ENCODE results near the gene DYNC1LI2. TPM values are rescaled to one million over a fixed set of nuclear protein-coding genes. Genes with fewer than 3 reads are reported as not detected.

DYNC1LI2 gene
- total RNA-seq, 2 donors from 2014 or later = 77.5 to 97.1 TPM

- ATAC-seq (no peak), DNase-seq (no peak)
- Mint-ChIP-seq H3K27ac (peak overlapping the region; percentile 94), H3K4me3 (peak overlapping the region; percentile 92), H3K4me1 (peaks cover 25% of the 10 kb centered on the region), H3K27me3 (peaks cover 11% of the 10 kb centered on the region), H3K36me3 (ENCODE audit: low read depth) (peaks cover 4% of the 10 kb centered on the region)
- no peaks in the 10 kb centered on the region for H3K9me3 ChIP-seq (ENCODE audit: control insufficient read depth, low read length, poor library complexity, severe bottlenecking)
Measured at GRCh38 chr16:66751992-66752322, 548 bp upstream of the DYNC1LI2 start.

- peaks cover 11% of the 10 kb centered on the region for H3K27me3 Mint-ChIP-seq
- H3K27ac Mint-ChIP-seq = peak overlapping the region; percentile 94
- peaks cover 4% of the 10 kb centered on the region for H3K36me3 Mint-ChIP-seq (ENCODE audit: low read depth)
- H3K4me3 Mint-ChIP-seq = peak overlapping the region; percentile 90
- DNase-seq (peak in 1 of 3 donors; percentile 19), ATAC-seq (no peak)
- peaks cover 30% of the 10 kb centered on the region for H3K4me1 Mint-ChIP-seq
- H3K9me3 ChIP-seq (ENCODE audit: control insufficient read depth, low read length, poor library complexity, severe bottlenecking) = no peaks in the 10 kb centered on the region
Measured at GRCh38 chr16:66751053-66751302, 431 bp downstream of the DYNC1LI2 start.

GRCh38 chr16:66750279-66751052 is 943 bp downstream of the DYNC1LI2 start:
- ATAC-seq (no peak), DNase-seq (no peak)
- Mint-ChIP-seq H3K4me1 (peaks cover 31% of the 10 kb centered on the region), H3K27me3 (peaks cover 11% of the 10 kb centered on the region), H3K27ac (peak overlapping the region; percentile 94), H3K4me3 (peak overlapping the region; percentile 90), H3K36me3 (ENCODE audit: low read depth) (peaks cover 4% of the 10 kb centered on the region)
- H3K9me3 ChIP-seq (ENCODE audit: control insufficient read depth, low read length, poor library complexity, severe bottlenecking) = no peaks in the 10 kb centered on the region

DNA sequence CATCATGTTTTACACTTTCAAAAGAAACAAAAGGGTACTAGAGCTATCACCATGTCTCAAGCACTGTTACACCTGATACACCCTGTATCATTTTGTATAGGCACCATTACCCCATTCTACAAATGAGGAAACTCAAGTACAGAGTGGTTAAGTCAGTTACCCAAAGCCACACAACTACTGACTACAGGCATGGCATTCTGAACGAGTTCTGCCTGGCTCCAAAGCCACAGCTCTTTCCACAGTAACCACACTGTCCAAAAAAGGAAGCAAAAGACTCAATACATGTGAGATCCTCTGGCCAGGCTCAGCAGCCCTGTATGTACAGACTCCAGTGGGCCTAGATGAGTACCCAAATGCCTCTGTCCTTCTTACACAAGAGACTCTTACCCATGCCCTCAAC is 4.7 kb downstream of the DYNC1LI2 start:
- no peak for DNase-seq
- no peak for ATAC-seq
- Mint-ChIP-seq H3K27ac (peak overlapping the region; percentile 6), H3K36me3 (ENCODE audit: low read depth) (peaks cover 4% of the 10 kb centered on the region), H3K4me3 (no peak overlapping the region), H3K27me3 (no peaks in the 10 kb centered on the region), H3K4me1 (peaks cover 34% of the 10 kb centered on the region)
- H3K9me3 ChIP-seq (ENCODE audit: control insufficient read depth, low read length, poor library complexity, severe bottlenecking) = no peaks in the 10 kb centered on the region

DNA sequence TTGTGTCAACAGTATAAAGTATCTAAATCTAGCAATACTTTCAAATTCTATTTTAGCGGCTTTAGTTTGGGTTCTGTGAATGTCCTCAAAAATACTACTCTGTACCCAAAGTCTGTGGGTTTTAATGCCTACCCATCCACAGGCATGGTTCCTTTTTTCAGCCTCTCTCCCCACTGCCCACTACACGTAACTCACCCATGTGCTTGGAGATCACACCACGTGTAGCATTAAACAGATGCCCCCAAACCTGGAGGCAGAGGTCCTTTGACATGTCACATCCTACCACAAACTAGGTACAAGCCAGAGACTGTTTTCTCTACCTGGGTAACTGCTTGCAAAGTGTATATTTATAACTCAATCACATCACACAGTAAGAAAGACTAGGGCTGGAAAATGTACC is 5.4 kb downstream of the DYNC1LI2 start:
- H3K27me3 Mint-ChIP-seq = no peaks in the 10 kb centered on the region
- H3K9me3 ChIP-seq (ENCODE audit: control insufficient read depth, low read length, poor library complexity, severe bottlenecking) = no peaks in the 10 kb centered on the region
- DNase-seq (no peak), ATAC-seq (no peak)
- no peak overlapping the region for H3K27ac Mint-ChIP-seq
- H3K36me3 Mint-ChIP-seq (ENCODE audit: low read depth) = peaks cover 4% of the 10 kb centered on the region
- H3K4me3 Mint-ChIP-seq = no peak overlapping the region
- peaks cover 36% of the 10 kb centered on the region for H3K4me1 Mint-ChIP-seq

DNA sequence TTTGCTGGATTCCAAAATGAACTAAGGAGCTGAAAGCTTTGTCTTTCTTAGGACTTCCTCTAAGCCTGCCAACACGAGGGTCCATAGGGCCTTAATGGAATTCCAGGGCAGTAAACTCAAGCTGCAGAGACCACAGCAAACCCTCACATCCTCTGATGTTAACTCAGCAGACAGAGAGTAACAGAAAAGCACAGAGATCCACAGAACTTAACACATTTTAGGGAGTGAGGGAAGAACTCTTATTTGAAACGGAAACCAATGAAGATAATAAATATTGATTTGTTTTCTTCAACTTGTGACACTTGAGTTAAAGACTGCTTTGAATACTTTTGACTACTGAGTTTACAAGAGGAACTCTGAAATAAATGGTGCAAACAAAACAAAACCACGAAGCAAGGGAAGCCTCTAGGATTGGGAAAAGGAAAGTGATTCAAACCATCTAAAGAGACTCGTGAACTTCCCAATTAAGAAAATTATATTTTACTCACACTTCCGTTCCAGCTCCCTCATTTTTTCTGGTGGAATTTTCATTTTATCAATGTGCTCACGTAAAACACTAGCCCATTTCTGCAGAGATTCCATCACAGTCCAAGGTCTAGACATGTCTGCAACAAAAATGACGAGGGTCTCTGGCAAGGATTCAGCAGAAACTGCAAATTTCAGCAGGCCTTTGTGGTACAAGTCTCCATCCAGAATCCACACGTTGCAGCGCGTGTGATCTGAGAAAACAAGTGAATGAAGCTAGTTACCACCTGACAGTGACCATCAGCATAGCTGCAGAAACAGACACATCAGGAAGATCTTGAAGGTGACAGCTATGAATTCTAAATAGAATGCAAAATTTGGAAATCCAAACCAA is 9.2 kb downstream of the DYNC1LI2 start:
- H3K36me3 Mint-ChIP-seq (ENCODE audit: low read depth) = no peaks in the 10 kb centered on the region
- DNase-seq = no peak

GRCh38 chr16:66741169-66741900 is 10.1 kb downstream of the DYNC1LI2 start:
- Mint-ChIP-seq H3K27me3 (no peaks in the 10 kb centered on the region), H3K36me3 (ENCODE audit: low read depth) (no peaks in the 10 kb centered on the region), H3K27ac (peak overlapping the region; percentile 83), H3K4me1 (peaks cover 23% of the 10 kb centered on the region), H3K4me3 (no peak overlapping the region)
- H3K9me3 ChIP-seq (ENCODE audit: control insufficient read depth, low read length, poor library complexity, severe bottlenecking) = no peaks in the 10 kb centered on the region
- ATAC-seq = no peak
- DNase-seq = no peak

More for the DNA sequence above, 9.2 kb downstream of the DYNC1LI2 start:
- Mint-ChIP-seq H3K27ac (no peak overlapping the region), H3K4me1 (peaks cover 25% of the 10 kb centered on the region), H3K27me3 (no peaks in the 10 kb centered on the region), H3K4me3 (no peak overlapping the region)
- ATAC-seq = no peak
- H3K9me3 ChIP-seq (ENCODE audit: control insufficient read depth, low read length, poor library complexity, severe bottlenecking) = no peaks in the 10 kb centered on the region

- no peak overlapping the region for H3K4me3 Mint-ChIP-seq
- no peaks in the 10 kb centered on the region for H3K27me3 Mint-ChIP-seq
- H3K9me3 ChIP-seq (ENCODE audit: control insufficient read depth, low read length, poor library complexity, severe bottlenecking) = no peaks in the 10 kb centered on the region
- H3K27ac Mint-ChIP-seq = peak overlapping the region; percentile 83
- no peak for DNase-seq
- no peaks in the 10 kb centered on the region for H3K36me3 Mint-ChIP-seq (ENCODE audit: low read depth)
- peaks cover 19% of the 10 kb centered on the region for H3K4me1 Mint-ChIP-seq
- ATAC-seq = no peak
Measured at GRCh38 chr16:66740533-66740932, 10.9 kb downstream of the DYNC1LI2 start.

DNA sequence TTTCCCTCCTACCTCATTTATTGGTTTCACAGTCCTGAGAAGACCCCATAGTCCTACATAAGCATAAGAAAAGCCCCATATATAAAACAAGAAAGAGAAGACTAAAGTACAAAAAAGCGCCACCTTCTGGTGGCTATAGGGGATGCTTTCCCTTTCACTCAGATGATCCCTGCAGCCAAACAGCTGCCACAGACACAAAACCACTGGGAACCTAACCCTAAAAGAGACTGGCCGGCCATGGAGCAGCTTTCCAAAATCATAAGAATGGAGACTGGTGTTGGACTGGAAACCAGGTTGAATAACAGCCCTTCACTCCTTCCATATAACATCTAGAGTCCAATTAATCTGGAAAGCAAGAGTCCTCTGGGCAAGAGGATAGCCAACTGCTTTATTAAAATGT is 11.4 kb downstream of the DYNC1LI2 start:
- DNase-seq (no peak), ATAC-seq (peak; percentile 63)
- peaks cover 19% of the 10 kb centered on the region for H3K4me1 Mint-ChIP-seq
- no peaks in the 10 kb centered on the region for H3K9me3 ChIP-seq (ENCODE audit: control insufficient read depth, low read length, poor library complexity, severe bottlenecking)
- H3K4me3 Mint-ChIP-seq = no peak overlapping the region
- peak overlapping the region; percentile 83 for H3K27ac Mint-ChIP-seq
- no peaks in the 10 kb centered on the region for H3K36me3 Mint-ChIP-seq (ENCODE audit: low read depth)
- H3K27me3 Mint-ChIP-seq = no peaks in the 10 kb centered on the region

DNA sequence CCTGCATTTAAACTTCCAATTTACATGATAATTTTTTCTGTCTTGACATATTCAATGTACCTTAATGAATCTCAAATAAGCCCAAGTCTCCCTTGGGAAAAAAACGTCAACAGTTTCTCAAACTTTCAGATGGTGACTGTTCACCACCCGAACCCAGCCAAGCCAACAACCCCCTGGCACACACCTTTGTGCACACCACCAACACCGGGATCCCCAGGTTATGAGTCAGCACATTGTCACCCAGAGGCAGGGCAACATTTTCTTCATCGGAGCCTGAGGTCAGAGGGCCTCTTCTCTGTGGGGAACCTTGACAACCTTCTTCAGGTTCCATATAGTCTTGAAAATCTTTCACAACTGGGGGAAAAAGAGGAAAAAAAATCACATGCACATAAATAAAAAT is 15.5 kb downstream of the DYNC1LI2 start:
- Mint-ChIP-seq H3K4me3 (no peak overlapping the region), H3K27ac (no peak overlapping the region), H3K27me3 (no peaks in the 10 kb centered on the region), H3K36me3 (ENCODE audit: low read depth) (peaks cover 4% of the 10 kb centered on the region), H3K4me1 (peaks cover 13% of the 10 kb centered on the region)
- ATAC-seq (no peak), DNase-seq (no peak)
- no peaks in the 10 kb centered on the region for H3K9me3 ChIP-seq (ENCODE audit: control insufficient read depth, low read length, poor library complexity, severe bottlenecking)

DNA sequence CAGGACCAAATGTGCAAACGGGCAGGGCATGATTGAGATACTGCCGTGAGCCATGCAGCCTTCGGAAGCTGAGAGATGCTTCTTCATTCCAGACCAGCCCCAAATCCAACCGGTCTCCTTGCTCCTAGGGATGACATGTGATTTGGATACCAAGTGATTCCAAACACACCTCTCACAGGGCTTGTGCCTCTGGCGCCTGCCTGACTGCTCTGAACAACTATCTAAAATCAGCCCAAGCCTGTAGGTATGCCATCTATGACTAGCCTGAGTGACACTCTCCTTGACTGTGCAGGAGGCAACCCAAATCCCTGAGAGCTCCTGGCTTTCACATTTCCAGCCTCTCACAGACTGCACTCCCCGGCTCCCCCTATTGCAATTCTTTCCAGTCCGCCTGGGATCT is 20.3 kb downstream of the DYNC1LI2 start:
- ATAC-seq (no peak), DNase-seq (no peak)
- H3K36me3 Mint-ChIP-seq (ENCODE audit: low read depth) = peaks cover 8% of the 10 kb centered on the region
- no peaks in the 10 kb centered on the region for H3K27me3 Mint-ChIP-seq
- H3K4me3 Mint-ChIP-seq = no peak overlapping the region
- H3K27ac Mint-ChIP-seq = peak overlapping the region; percentile 56
- H3K4me1 Mint-ChIP-seq = peaks cover 11% of the 10 kb centered on the region
- H3K9me3 ChIP-seq (ENCODE audit: control insufficient read depth, low read length, poor library complexity, severe bottlenecking) = no peaks in the 10 kb centered on the region

DNA sequence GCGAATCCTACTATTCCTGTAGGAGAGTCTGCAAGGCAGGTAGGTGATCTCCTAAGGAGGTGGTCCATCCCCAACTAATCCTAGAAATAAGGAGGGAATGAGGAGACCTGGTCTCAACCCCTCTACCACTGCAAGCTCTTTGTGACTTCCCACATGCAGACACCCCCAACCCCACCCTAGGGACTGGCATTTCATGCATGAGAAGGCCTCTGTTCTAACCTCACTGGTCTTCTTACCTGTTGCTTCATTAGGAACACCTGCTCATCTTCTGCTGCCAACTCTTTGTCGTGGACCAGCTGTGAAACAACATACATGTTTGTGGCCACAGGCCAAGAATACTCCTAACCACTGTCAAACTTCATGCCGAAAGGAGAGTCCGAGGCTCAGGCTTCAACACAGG is 22.6 kb downstream of the DYNC1LI2 start:
- no peak overlapping the region for H3K27ac Mint-ChIP-seq
- H3K4me3 Mint-ChIP-seq = no peak overlapping the region
- peaks cover 6% of the 10 kb centered on the region for H3K36me3 Mint-ChIP-seq (ENCODE audit: low read depth)
- no peaks in the 10 kb centered on the region for H3K9me3 ChIP-seq (ENCODE audit: control insufficient read depth, low read length, poor library complexity, severe bottlenecking)
- H3K4me1 Mint-ChIP-seq = peaks cover 11% of the 10 kb centered on the region
- H3K27me3 Mint-ChIP-seq = no peaks in the 10 kb centered on the region
- ATAC-seq (no peak), DNase-seq (no peak)

GRCh38 chr16:66728117-66728787 is 23.2 kb downstream of the DYNC1LI2 start:
- peak; percentile 84 for ATAC-seq

More at GRCh38 chr16:66728117-66728787, 23.2 kb downstream of the DYNC1LI2 start:
- no peaks in the 10 kb centered on the region for H3K9me3 ChIP-seq (ENCODE audit: control insufficient read depth, low read length, poor library complexity, severe bottlenecking)
- Mint-ChIP-seq H3K4me1 (peaks cover 11% of the 10 kb centered on the region), H3K36me3 (ENCODE audit: low read depth) (peaks cover 8% of the 10 kb centered on the region), H3K4me3 (no peak overlapping the region), H3K27ac (no peak overlapping the region), H3K27me3 (no peaks in the 10 kb centered on the region)
- DNase-seq = no peak

All from T-helper 17 cell (primary cell).